ENCODE data around the gene FAXC.

Gene FAXC

DNA sequence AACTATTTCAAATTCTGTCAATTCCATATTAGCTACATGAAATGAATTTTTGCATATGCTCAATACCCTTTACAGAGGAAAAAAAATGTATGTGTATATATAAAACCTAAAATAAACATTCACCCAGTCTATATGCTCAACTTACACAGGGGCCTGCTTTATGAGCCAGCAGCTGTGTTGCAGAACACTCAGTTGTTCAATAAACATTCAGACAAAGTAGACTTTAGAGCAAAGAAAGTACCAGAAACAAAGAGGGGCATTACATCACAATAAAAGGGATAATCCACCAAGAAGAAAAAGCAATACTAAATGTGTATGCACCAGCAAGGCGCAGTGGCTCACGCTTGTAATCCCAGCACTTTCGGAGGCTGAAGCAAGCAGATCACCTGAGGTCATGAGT lies 35.0 kb upstream of the FAXC start:
- TF ChIP-seq, protein P1, sequence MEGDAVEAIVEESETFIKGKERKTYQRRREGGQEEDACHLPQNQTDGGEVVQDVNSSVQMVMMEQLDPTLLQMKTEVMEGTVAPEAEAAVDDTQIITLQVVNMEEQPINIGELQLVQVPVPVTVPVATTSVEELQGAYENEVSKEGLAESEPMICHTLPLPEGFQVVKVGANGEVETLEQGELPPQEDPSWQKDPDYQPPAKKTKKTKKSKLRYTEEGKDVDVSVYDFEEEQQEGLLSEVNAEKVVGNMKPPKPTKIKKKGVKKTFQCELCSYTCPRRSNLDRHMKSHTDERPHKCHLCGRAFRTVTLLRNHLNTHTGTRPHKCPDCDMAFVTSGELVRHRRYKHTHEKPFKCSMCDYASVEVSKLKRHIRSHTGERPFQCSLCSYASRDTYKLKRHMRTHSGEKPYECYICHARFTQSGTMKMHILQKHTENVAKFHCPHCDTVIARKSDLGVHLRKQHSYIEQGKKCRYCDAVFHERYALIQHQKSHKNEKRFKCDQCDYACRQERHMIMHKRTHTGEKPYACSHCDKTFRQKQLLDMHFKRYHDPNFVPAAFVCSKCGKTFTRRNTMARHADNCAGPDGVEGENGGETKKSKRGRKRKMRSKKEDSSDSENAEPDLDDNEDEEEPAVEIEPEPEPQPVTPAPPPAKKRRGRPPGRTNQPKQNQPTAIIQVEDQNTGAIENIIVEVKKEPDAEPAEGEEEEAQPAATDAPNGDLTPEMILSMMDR (IDR thresholded peaks at IDR 0.05; ENCODE audit: low read depth, low read length) = no peak
- Histone ChIP-seq H3K27me3 (no peaks in the 10 kb centered on the region), H3K9me3 (no peaks in the 10 kb centered on the region), H3K4me3 (ENCODE audit: low read depth, low read length) (no peak overlapping the region), H3K4me1 (no peaks in the 10 kb centered on the region), H3K36me3 (no peaks in the 10 kb centered on the region)
- DNase-seq = no peak

- no peaks in the 10 kb centered on the region for H3K9me3 ChIP-seq
- H3K36me3 ChIP-seq = no peaks in the 10 kb centered on the region
- H3K4me1 ChIP-seq = no peaks in the 10 kb centered on the region
- TF ChIP-seq, protein P1 (IDR thresholded peaks at IDR 0.05; ENCODE audit: low read depth, low read length) = no peak
- no peak for DNase-seq
- no peak overlapping the region for H3K4me3 ChIP-seq (ENCODE audit: low read depth, low read length)
- H3K27me3 ChIP-seq = no peaks in the 10 kb centered on the region
Observed at GRCh38 chr6:99378636-99379035, 29.2 kb upstream of the FAXC start.

DNA sequence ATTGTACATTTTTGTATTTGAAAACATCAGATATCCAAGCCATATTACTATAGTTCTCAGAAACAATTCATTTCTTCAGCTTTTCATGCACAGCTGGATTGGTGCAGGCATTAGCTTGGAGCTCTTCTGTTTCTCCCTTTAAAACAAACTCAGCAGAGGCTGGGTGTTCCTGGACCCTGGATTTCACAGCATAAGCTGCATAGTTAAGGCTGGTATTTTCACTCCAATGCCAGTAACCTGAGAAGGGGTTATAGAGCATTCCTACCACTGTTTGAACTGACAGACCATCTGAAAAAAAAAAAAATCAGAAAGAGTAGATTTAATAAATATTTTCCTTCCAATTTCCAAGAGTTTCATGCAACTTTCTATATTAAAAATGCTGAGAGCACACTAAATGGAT lies 20.1 kb upstream of the FAXC start:
- Histone ChIP-seq H3K36me3 (no peaks in the 10 kb centered on the region), H3K9me3 (no peaks in the 10 kb centered on the region), H3K4me3 (ENCODE audit: low read depth, low read length) (no peak overlapping the region), H3K4me1 (no peaks in the 10 kb centered on the region), H3K27me3 (no peaks in the 10 kb centered on the region)
- TF ChIP-seq, protein P1 (IDR thresholded peaks at IDR 0.05; ENCODE audit: low read depth, low read length) = no peak
- DNase-seq = no peak

GRCh38 chr6:99366852-99367251 lies 17.4 kb upstream of the FAXC start:
- Histone ChIP-seq H3K27me3 (no peaks in the 10 kb centered on the region), H3K36me3 (no peaks in the 10 kb centered on the region), H3K4me1 (no peaks in the 10 kb centered on the region), H3K4me3 (ENCODE audit: low read depth, low read length) (no peak overlapping the region), H3K9me3 (no peaks in the 10 kb centered on the region)
- DNase-seq = no peak
- TF ChIP-seq, protein P1 (IDR thresholded peaks at IDR 0.05; ENCODE audit: low read depth, low read length) = no peak

GRCh38 chr6:99364026-99364425 lies 14.6 kb upstream of the FAXC start:
- Histone ChIP-seq H3K36me3 (no peaks in the 10 kb centered on the region), H3K4me1 (no peaks in the 10 kb centered on the region), H3K4me3 (ENCODE audit: low read depth, low read length) (no peak overlapping the region), H3K9me3 (no peaks in the 10 kb centered on the region), H3K27me3 (no peaks in the 10 kb centered on the region)
- TF ChIP-seq, protein P1 (IDR thresholded peaks at IDR 0.05; ENCODE audit: low read depth, low read length) = no peak
- no peak for DNase-seq

- Histone ChIP-seq H3K36me3 (no peaks in the 10 kb centered on the region), H3K4me1 (no peaks in the 10 kb centered on the region), H3K27me3 (no peaks in the 10 kb centered on the region), H3K4me3 (ENCODE audit: low read depth, low read length) (no peak overlapping the region), H3K9me3 (no peaks in the 10 kb centered on the region)
- TF ChIP-seq, protein P1 (IDR thresholded peaks at IDR 0.05; ENCODE audit: low read depth, low read length) = no peak
- DNase-seq = no peak
Observed at GRCh38 chr6:99362678-99363268, 13.3 kb upstream of the FAXC start.
